Fibroblast of lung (primary cell): ENCODE measurements around the gene PRDM16. TPM values are rescaled to one million over a fixed set of nuclear protein-coding genes. Genes with fewer than 3 reads are reported as not detected.
A peak's percentile ranks its signal among the peaks of the same experiment; 100 is the strongest.

Experiments used
- DNase-seq, 2 donors: peaks; one replicate each; pipeline versions ENCODE4 v3.0.0 to v3.0.0-alpha.2; 2010; ENCODE audit warnings: low read depth in 2 of 2
- H2AFZ ChIP-seq: 2 replicates; pipeline ENCODE4 v1.5.1; 2012; ENCODE audit warnings: low read length, control low read depth, inconsistent platforms
- H3K27ac ChIP-seq: 2 replicates; pipeline ENCODE4 v1.5.1; 2011; ENCODE audit warnings: low read length, control low read depth; ENCODE audit not compliant: insufficient read depth
- H3K27me3 ChIP-seq: 2 replicates; pipeline ENCODE4 v1.5.1; 2011; ENCODE audit warnings: mild to moderate bottlenecking, low read length; ENCODE audit not compliant: control insufficient read depth, insufficient read depth
- H3K36me3 ChIP-seq: 2 replicates; pipeline ENCODE4 v1.5.1; 2011; ENCODE audit warnings: low read length; ENCODE audit not compliant: control insufficient read depth, insufficient read depth
- H3K4me1 ChIP-seq: 2 replicates; pipeline ENCODE4 v1.5.1; 2011; ENCODE audit warnings: low read length; ENCODE audit not compliant: control insufficient read depth, insufficient read depth; ENCODE audit errors: extremely low read depth
- H3K4me2 ChIP-seq: 2 replicates; pipeline ENCODE4 v1.5.1; 2011; ENCODE audit warnings: low read length, control low read depth; ENCODE audit not compliant: insufficient read depth; ENCODE audit errors: extremely low read depth
- H3K4me3 ChIP-seq, 4 experiments: fragments of 200-600 bp in 1 of 4; sonication (generic) in 1 of 4; replicated peaks in 1 of 4; 2 replicates each; pipeline ENCODE4 v1.5.1; 2011 to 2016; ENCODE audit warnings: low read length in 4 of 4, low read depth in 3 of 4, mild to moderate bottlenecking in 3 of 4, control low read depth in 2 of 4, inconsistent platforms in 1 of 4, mixed read lengths in 1 of 4; ENCODE audit not compliant: insufficient read depth in 1 of 4; ENCODE audit errors: control extremely low read depth in 1 of 4
- H3K79me2 ChIP-seq: 2 replicates; pipeline ENCODE4 v1.5.1; 2012; ENCODE audit warnings: mild to moderate bottlenecking, low read length, inconsistent platforms; ENCODE audit not compliant: control insufficient read depth, insufficient read depth
- H3K9ac ChIP-seq: 2 replicates; pipeline ENCODE4 v1.5.1; 2011; ENCODE audit warnings: mild to moderate bottlenecking, low read length, control low read depth; ENCODE audit not compliant: insufficient read depth
- H3K9me3 ChIP-seq: 2 replicates; pipeline ENCODE4 v1.5.1; 2012; ENCODE audit warnings: low read depth, low read length; ENCODE audit not compliant: control insufficient read depth, insufficient read depth
- H4K20me1 ChIP-seq: 2 replicates; pipeline ENCODE4 v1.5.1; 2011; ENCODE audit warnings: low read length; ENCODE audit not compliant: control insufficient read depth, insufficient read depth; ENCODE audit errors: extremely low read depth
- EZH2 ChIP-seq: IDR thresholded peaks from 2 replicates; pipeline ENCODE4 v1.5.1; 2012; ENCODE audit warnings: low read length, control low read depth, mild to moderate bottlenecking; ENCODE audit errors: missing control alignments
- polyA plus RNA-seq, 2 donors: library from polyadenylated mRNA; depleted of rRNA in 1 of 2; stranded (reverse) in 1 of 2; unstranded in 1 of 2; fragments of >200 nt; gene quantifications; 2 replicates each; pipeline ENCODE4 v1.2.1, GENCODE V29; 2011 to 2012; ENCODE audit warnings: missing spikeins in 1 of 2
- total RNA-seq: library from RNA; depleted of rRNA; stranded (reverse); fragments of >200 nt; gene quantifications from 2 replicates; pipeline ENCODE4 v1.2.1, GENCODE V29; 2014
- TF ChIP-seq, protein P1 (sequence below), 2 donors: IDR thresholded peaks in 1 of 2; conservative IDR thresholded peaks in 1 of 2; 1 replicate in 1 of 2; 2 replicates in 1 of 2; pipeline ENCODE4 v1.5.1; 2011 to 2012; ENCODE audit warnings: low read length in 2 of 2, control low read depth in 1 of 2, inconsistent platforms in 1 of 2, low read depth in 1 of 2, mild to moderate bottlenecking in 1 of 2

Gene PRDM16
- total and polyA plus RNA-seq, 2 donors (not counting 1 experiment from before 2014, with no cell fraction given): 0.30 to 1.8 TPM

DNA sequence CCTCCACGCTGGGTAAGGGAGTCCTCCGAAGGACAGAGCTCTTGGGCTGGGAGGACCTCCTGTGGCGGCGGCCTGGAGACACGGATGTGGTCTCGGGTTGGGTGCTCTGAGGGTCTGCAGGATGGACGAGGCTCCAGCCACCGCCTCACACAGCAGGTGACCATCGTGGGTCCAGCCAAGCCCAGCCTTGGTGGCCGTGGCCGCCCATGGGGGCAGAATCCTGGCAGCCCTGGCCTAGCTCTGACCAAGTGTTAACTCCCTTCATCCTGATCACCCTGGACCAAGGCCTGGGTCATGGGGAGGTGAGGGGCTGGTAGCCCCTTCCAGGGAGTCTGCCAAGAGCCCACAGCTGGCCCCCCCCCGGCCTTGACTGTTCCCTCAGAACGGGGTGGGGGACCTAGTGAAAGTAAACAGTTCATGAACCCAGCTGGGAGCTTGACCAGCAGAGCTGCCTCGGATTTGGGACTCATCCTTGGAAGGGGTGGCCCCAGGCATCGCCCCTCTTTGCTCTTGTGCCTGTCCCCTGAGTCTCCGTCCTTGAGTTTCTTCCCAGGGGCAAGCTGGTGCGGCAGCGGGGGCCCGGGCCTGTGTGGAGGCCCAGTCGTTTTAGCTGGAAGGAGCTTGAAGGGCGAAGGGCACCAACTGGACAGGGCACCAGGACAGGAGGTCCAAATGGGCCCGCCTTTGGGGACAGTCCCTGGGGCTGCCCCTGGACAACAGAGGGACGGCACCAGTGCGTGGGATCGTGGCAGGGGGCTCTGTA is 403.3 kb downstream of the PRDM16 start:
- Histone ChIP-seq H3K4me2 (no peak overlapping the region), H4K20me1 (no peaks in the 10 kb centered on the region), H3K27me3 (no peaks in the 10 kb centered on the region), H3K79me2 (no peaks in the 10 kb centered on the region), H3K9ac (no peak overlapping the region), H3K27ac (no peak overlapping the region), H3K9me3 (no peaks in the 10 kb centered on the region), H3K4me1 (peaks cover 4% of the 10 kb centered on the region), H2AFZ (no peak overlapping the region), H3K36me3 (no peaks in the 10 kb centered on the region), H3K4me3 (no peak overlapping the region)
- DNase-seq: no peak
- no peak for TF ChIP-seq EZH2
- TF ChIP-seq, protein P1, sequence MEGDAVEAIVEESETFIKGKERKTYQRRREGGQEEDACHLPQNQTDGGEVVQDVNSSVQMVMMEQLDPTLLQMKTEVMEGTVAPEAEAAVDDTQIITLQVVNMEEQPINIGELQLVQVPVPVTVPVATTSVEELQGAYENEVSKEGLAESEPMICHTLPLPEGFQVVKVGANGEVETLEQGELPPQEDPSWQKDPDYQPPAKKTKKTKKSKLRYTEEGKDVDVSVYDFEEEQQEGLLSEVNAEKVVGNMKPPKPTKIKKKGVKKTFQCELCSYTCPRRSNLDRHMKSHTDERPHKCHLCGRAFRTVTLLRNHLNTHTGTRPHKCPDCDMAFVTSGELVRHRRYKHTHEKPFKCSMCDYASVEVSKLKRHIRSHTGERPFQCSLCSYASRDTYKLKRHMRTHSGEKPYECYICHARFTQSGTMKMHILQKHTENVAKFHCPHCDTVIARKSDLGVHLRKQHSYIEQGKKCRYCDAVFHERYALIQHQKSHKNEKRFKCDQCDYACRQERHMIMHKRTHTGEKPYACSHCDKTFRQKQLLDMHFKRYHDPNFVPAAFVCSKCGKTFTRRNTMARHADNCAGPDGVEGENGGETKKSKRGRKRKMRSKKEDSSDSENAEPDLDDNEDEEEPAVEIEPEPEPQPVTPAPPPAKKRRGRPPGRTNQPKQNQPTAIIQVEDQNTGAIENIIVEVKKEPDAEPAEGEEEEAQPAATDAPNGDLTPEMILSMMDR (conservative IDR thresholded peaks at IDR 0.05 in 1 of 2, IDR thresholded peaks at IDR 0.05 in 1 of 2; ENCODE audit: low read depth in 1 of 2, low read length in 2 of 2): no peak

DNA sequence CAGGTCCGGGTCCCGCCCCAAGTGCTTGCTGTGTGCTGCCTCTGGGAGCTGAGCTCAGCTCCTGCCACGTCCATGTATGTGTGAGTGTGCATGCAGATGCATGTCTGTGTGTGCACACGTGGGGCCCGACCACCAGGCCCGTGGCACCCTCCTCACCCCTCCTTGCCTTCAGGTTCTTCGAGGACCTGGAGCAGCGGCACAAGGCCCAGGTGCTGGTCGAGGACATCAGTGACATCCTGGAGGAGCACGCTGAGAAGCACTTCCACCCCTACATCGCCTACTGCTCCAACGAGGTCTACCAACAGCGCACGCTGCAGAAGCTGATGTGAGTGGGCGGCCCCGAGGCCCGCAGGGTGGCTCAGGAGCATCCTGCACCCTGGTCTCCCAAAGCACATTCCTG is 403.9 kb downstream of the PRDM16 start:
- H3K9me3 ChIP-seq: no peaks in the 10 kb centered on the region
- no peak overlapping the region for H3K4me2 ChIP-seq
- H3K4me1 ChIP-seq: peaks cover 4% of the 10 kb centered on the region
- no peak overlapping the region for H2AFZ ChIP-seq
- no peak overlapping the region for H3K9ac ChIP-seq
- no peaks in the 10 kb centered on the region for H3K36me3 ChIP-seq
- no peak overlapping the region for H3K27ac ChIP-seq
- H3K27me3 ChIP-seq: no peaks in the 10 kb centered on the region
- no peak for TF ChIP-seq EZH2
- TF ChIP-seq, protein P1 (conservative IDR thresholded peaks at IDR 0.05 in 1 of 2, IDR thresholded peaks at IDR 0.05 in 1 of 2; ENCODE audit: low read depth in 1 of 2, low read length in 2 of 2): no peak
- no peak overlapping the region for H3K4me3 ChIP-seq
- no peaks in the 10 kb centered on the region for H4K20me1 ChIP-seq
- no peak for DNase-seq
- no peaks in the 10 kb centered on the region for H3K79me2 ChIP-seq

DNA sequence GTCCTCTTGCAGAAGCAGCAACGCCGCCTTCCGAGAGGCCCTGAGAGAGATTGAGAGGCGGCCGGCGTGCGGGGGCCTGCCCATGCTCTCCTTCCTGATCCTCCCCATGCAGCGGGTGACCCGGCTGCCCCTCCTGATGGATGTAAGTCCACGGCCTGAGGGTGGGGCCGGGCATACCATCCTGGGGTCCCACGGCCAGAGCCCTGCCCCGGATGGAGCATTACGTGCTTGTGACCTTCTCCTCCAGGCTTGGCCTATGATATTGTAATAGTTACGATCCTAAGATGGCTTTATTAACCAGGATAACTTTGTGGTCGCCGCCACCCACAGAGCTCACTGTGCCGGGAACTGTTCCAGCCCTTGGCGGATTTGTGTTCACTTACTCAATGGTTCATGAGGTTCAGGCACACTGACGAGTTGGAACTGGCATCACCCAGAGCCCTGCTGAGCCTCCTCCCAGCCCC is 404.4 kb downstream of the PRDM16 start:
- TF ChIP-seq EZH2: no peak
- TF ChIP-seq, protein P1 (conservative IDR thresholded peaks at IDR 0.05 in 1 of 2, IDR thresholded peaks at IDR 0.05 in 1 of 2; ENCODE audit: low read depth in 1 of 2, low read length in 2 of 2): no peak
- Histone ChIP-seq H3K27ac (no peak overlapping the region), H3K36me3 (no peaks in the 10 kb centered on the region), H3K9ac (no peak overlapping the region), H3K9me3 (no peaks in the 10 kb centered on the region), H3K27me3 (no peaks in the 10 kb centered on the region), H3K4me2 (no peak overlapping the region), H3K4me3 (no peak overlapping the region), H3K4me1 (peaks cover 4% of the 10 kb centered on the region), H2AFZ (no peak overlapping the region), H4K20me1 (no peaks in the 10 kb centered on the region), H3K79me2 (no peaks in the 10 kb centered on the region)
- DNase-seq: peak; percentile 88 to 89
